Hepatocyte (in vitro differentiated cells): ENCODE measurements around the gene CLMP. TPM values are rescaled to one million over a fixed set of nuclear protein-coding genes. Genes with fewer than 3 reads are reported as not detected.
A peak's percentile ranks its signal among the peaks of the same experiment; 100 is the strongest.

ENCODE experiments used
- DNase-seq: peaks from one replicate; pipeline ENCODE4 v3.0.0-alpha.2; 2016; ENCODE audit warnings: low spot score
- H2AFZ ChIP-seq: fragments of 200-600 bp; sonication (generic); 2 replicates; pipeline ENCODE4 v1.6.0; 2016; ENCODE audit warnings: antibody characterized with exemption, mild to moderate bottlenecking
- H3K27ac ChIP-seq: fragments of 200-600 bp; sonication (generic); 2 replicates; pipeline ENCODE4 v1.5.1; 2016; ENCODE audit warnings: mild to moderate bottlenecking
- H3K27me3 ChIP-seq: fragments of 200-600 bp; sonication (generic); 2 replicates; pipeline ENCODE4 v1.6.1; 2016
- H3K36me3 ChIP-seq: fragments of 200-600 bp; sonication (generic); replicated peaks from 2 replicates; pipeline ENCODE4 v1.5.1; 2016; ENCODE audit warnings: low read depth; ENCODE audit not compliant: insufficient read depth
- H3K4me1 ChIP-seq: fragments of 200-600 bp; sonication (generic); 2 replicates; pipeline ENCODE4 v1.5.1; 2016; ENCODE audit warnings: mild to moderate bottlenecking, moderate library complexity; ENCODE audit not compliant: insufficient read depth
- H3K4me2 ChIP-seq: fragments of 200-600 bp; sonication (generic); 2 replicates; pipeline ENCODE4 v1.6.0; 2016
- H3K4me3 ChIP-seq: fragments of 200-600 bp; sonication (generic); 2 replicates; pipeline ENCODE4 v1.5.1; 2016; ENCODE audit warnings: mild to moderate bottlenecking
- H3K79me2 ChIP-seq: fragments of 200-600 bp; sonication (generic); 2 replicates; pipeline ENCODE4 v1.6.0; 2017; ENCODE audit warnings: mild to moderate bottlenecking
- H3K9me2 ChIP-seq: fragments of 200-600 bp; sonication (generic); replicated peaks from 2 replicates; pipeline ENCODE4 v1.6.0; 2017; ENCODE audit warnings: mild to moderate bottlenecking; ENCODE audit not compliant: insufficient read depth
- H3K9me3 ChIP-seq: fragments of 200-600 bp; sonication (generic); 2 replicates; pipeline ENCODE4 v1.5.1; 2016; ENCODE audit warnings: low read depth, mild to moderate bottlenecking
- H4K20me1 ChIP-seq: fragments of 200-600 bp; sonication (generic); 2 replicates; pipeline ENCODE4 v1.6.0; 2016; ENCODE audit warnings: mild to moderate bottlenecking; ENCODE audit not compliant: insufficient read depth, poor library complexity, severe bottlenecking
- CTCF ChIP-seq: fragments of 200-600 bp; sonication (generic); IDR thresholded peaks from 2 replicates; pipeline ENCODE4 v1.5.1; 2016; ENCODE audit warnings: antibody characterized with exemption, mild to moderate bottlenecking; ENCODE audit not compliant: poor library complexity
- EZH2 ChIP-seq: fragments of 200-600 bp; sonication (generic); IDR thresholded peaks from 2 replicates; pipeline ENCODE4 v1.6.1; 2016; ENCODE audit warnings: antibody characterized with exemption, mild to moderate bottlenecking, borderline replicate concordance
- EZH2phosphoT487 ChIP-seq: fragments of 200-600 bp; sonication (generic); IDR thresholded peaks from one replicate; pipeline ENCODE4 v1.6.1; 2018; ENCODE audit warnings: antibody characterized with exemption, mild to moderate bottlenecking, low read depth, moderate library complexity; ENCODE audit not compliant: unreplicated experiment, severe bottlenecking
- WGBS: methylation state at CpG from one replicate; pipeline ENCODE4 v1.1.6; 2016; ENCODE audit warnings: low lambda C conversion rate; ENCODE audit errors: missing lambda C conversion rate; 5-methylcytosine and 5-hydroxymethylcytosine counted together
- polyA plus RNA-seq: library from polyadenylated mRNA; unstranded; fragments of >200 nt; fragmentation: Nextera tagmentation; extraction: Ambion mirVana; gene quantifications from 2 replicates; pipeline ENCODE4 v1.2.1, GENCODE V29; 2016
- total RNA-seq: library from RNA; depleted of rRNA; stranded (reverse); fragments of >200 nt; gene quantifications from 2 replicates; pipeline ENCODE4 v1.2.3, GENCODE V29; 2014

CLMP gene
- total and polyA plus RNA-seq, 2 experiments from 2014 or later: 23.3 to 59.4 TPM

DNA sequence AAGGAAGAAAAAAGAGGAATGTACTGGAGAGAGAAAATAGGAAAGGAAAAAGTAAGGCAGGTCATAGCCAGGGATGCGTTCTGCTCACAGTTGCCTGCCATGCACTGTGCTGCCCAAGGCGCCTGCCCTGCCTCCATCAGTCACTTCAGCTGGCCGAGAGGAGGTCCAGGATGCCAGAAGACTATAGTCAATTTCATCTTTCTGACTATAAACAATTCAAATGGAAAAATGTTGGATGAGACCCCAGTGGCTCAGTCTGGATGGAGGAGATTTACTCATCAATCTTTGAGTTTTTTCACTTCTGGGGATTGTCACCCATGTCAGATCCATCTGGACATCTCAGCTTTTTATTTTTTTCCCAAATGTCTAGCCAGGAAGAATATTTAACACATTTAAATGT lies 36.7 kb upstream of the CLMP start:
- H3K9me3 ChIP-seq: no peaks in the 10 kb centered on the region
- peaks cover 24% of the 10 kb centered on the region for H3K4me1 ChIP-seq
- H2AFZ ChIP-seq: no peak overlapping the region
- no peaks in the 10 kb centered on the region for H3K27me3 ChIP-seq
- no peak for DNase-seq
- WGBS: 80% methylated on average over 3 of the region's 3 CpGs
- H3K4me2 ChIP-seq: no peak overlapping the region
- H3K27ac ChIP-seq: peak overlapping the region; percentile 45
- no peaks in the 10 kb centered on the region for H4K20me1 ChIP-seq
- TF ChIP-seq CTCF (no peak), EZH2 (no peak), EZH2phosphoT487 (no peak)
- H3K36me3 ChIP-seq: no peaks in the 10 kb centered on the region
- no peaks in the 10 kb centered on the region for H3K79me2 ChIP-seq
- no peak overlapping the region for H3K4me3 ChIP-seq
- H3K9me2 ChIP-seq: no peaks in the 10 kb centered on the region

GRCh38 chr11:123231256-123231655 lies 36.2 kb upstream of the CLMP start:
- Histone ChIP-seq H2AFZ (no peak overlapping the region), H3K36me3 (no peaks in the 10 kb centered on the region), H3K9me2 (no peaks in the 10 kb centered on the region), H3K79me2 (no peaks in the 10 kb centered on the region), H3K4me2 (no peak overlapping the region), H3K27me3 (no peaks in the 10 kb centered on the region), H3K4me3 (no peak overlapping the region), H3K27ac (peak overlapping the region; percentile 52), H4K20me1 (no peaks in the 10 kb centered on the region), H3K9me3 (no peaks in the 10 kb centered on the region), H3K4me1 (peaks cover 24% of the 10 kb centered on the region)
- WGBS: 31% methylated on average over 6 of the region's 6 CpGs
- DNase-seq: peak; percentile 69
- TF ChIP-seq EZH2phosphoT487 (no peak), CTCF (no peak), EZH2 (no peak)

- TF ChIP-seq EZH2phosphoT487 (no peak), EZH2 (no peak), CTCF (no peak)
- WGBS: 93% methylated on average over 3 of the region's 3 CpGs
- Histone ChIP-seq H3K27me3 (no peaks in the 10 kb centered on the region), H3K36me3 (no peaks in the 10 kb centered on the region), H3K27ac (no peak overlapping the region), H3K4me1 (peaks cover 24% of the 10 kb centered on the region), H4K20me1 (no peaks in the 10 kb centered on the region), H3K4me2 (no peak overlapping the region), H3K4me3 (no peak overlapping the region), H3K9me2 (no peaks in the 10 kb centered on the region), H3K9me3 (no peaks in the 10 kb centered on the region), H2AFZ (no peak overlapping the region), H3K79me2 (no peaks in the 10 kb centered on the region)
- no peak for DNase-seq
These were observed 35.3 kb upstream of the CLMP start for GRCh38 chr11:123230346-123230745.
